ENCODE data around the gene INSYN2A.

INSYN2A gene

GRCh38 chr10:127195041-127195506 is 1.3 kb downstream of the INSYN2A start:
- DNase-seq = no peak

- no peak for DNase-seq
These were observed 1.8 kb downstream of the INSYN2A start for GRCh38 chr10:127194599-127194998.

GRCh38 chr10:127194111-127194510 is 2.3 kb downstream of the INSYN2A start:
- no peak for DNase-seq

GRCh38 chr10:127193125-127193524 is 3.3 kb downstream of the INSYN2A start:
- no peak for DNase-seq

- no peak for DNase-seq
These were observed 6.0 kb downstream of the INSYN2A start for GRCh38 chr10:127190427-127190826.

- DNase-seq = no peak
These were observed 7.2 kb downstream of the INSYN2A start for GRCh38 chr10:127189226-127189625.

GRCh38 chr10:127186813-127187212 is 9.6 kb downstream of the INSYN2A start:
- DNase-seq = no peak

- DNase-seq = no peak
These were observed 11.8 kb downstream of the INSYN2A start for GRCh38 chr10:127184582-127184981.

GRCh38 chr10:127182161-127182560 is 14.2 kb downstream of the INSYN2A start:
- DNase-seq = no peak

GRCh38 chr10:127179612-127180250 is 16.7 kb downstream of the INSYN2A start:
- DNase-seq = no peak

GRCh38 chr10:127176649-127177048 is 19.7 kb downstream of the INSYN2A start:
- DNase-seq = no peak

GRCh38 chr10:127175357-127176110 is 20.9 kb downstream of the INSYN2A start:
- DNase-seq = no peak

GRCh38 chr10:127174866-127175265 is 21.5 kb downstream of the INSYN2A start:
- DNase-seq = no peak

- DNase-seq = no peak
These were observed 28.1 kb downstream of the INSYN2A start for GRCh38 chr10:127168261-127168660.

- DNase-seq = no peak
These were observed 33.5 kb downstream of the INSYN2A start for GRCh38 chr10:127162841-127163240.

GRCh38 chr10:127161482-127161881 is 34.9 kb downstream of the INSYN2A start:
- no peak for DNase-seq

- DNase-seq = no peak
These were observed 36.6 kb downstream of the INSYN2A start for GRCh38 chr10:127159648-127160245.

GRCh38 chr10:127158662-127159061 is 37.7 kb downstream of the INSYN2A start:
- no peak for DNase-seq

- no peak for DNase-seq
These were observed 38.7 kb downstream of the INSYN2A start for GRCh38 chr10:127157506-127158200.

- DNase-seq = no peak
These were observed 39.3 kb downstream of the INSYN2A start for GRCh38 chr10:127157089-127157488.

GRCh38 chr10:127154831-127155620 is 41.4 kb downstream of the INSYN2A start:
- DNase-seq = no peak

- DNase-seq = no peak
These were observed 43.2 kb downstream of the INSYN2A start for GRCh38 chr10:127153181-127153580.
